ENCODE data around the gene GRK2.
"Not testable (repeated sequence)": the region's sequence is repeated elsewhere in the genome, so short reads cannot be mapped to it uniquely, and the experiment has no call there.

The GRK2 gene

GRCh38 chr11:67253872-67254624 lies 12.2 kb upstream of the GRK2 start:
- DNase-seq (ENCODE audit: low read depth in 2 of 2, low spot score in 1 of 2) = no peak

GRCh38 chr11:67254798-67255197 lies 11.5 kb upstream of the GRK2 start:
- no peak for DNase-seq (ENCODE audit: low read depth in 2 of 2, low spot score in 1 of 2)

DNA sequence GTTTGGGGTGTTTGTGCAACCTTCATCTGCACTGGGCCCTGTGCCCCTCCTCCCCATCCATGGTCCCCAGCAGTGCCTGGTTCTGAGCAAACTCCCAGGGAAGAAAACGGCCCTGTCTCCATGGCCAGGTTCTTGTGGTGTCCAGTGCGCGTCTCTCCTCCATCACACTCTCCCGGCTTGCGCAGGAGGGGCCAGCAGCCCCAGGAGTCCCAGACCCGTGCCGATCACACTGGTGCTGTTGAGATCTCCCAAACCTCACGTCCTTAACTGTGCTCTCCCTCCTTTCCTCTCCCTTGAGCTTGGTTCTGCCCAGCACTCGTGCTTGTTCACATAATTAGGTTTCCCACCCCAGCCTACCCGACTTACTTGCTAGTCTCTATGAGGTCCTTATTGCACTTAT lies 10.9 kb upstream of the GRK2 start:
- no peak for DNase-seq (ENCODE audit: low read depth in 2 of 2, low spot score in 1 of 2)

GRCh38 chr11:67255864-67256263 lies 10.4 kb upstream of the GRK2 start:
- DNase-seq (ENCODE audit: low read depth in 2 of 2, low spot score in 1 of 2) = no peak

DNA sequence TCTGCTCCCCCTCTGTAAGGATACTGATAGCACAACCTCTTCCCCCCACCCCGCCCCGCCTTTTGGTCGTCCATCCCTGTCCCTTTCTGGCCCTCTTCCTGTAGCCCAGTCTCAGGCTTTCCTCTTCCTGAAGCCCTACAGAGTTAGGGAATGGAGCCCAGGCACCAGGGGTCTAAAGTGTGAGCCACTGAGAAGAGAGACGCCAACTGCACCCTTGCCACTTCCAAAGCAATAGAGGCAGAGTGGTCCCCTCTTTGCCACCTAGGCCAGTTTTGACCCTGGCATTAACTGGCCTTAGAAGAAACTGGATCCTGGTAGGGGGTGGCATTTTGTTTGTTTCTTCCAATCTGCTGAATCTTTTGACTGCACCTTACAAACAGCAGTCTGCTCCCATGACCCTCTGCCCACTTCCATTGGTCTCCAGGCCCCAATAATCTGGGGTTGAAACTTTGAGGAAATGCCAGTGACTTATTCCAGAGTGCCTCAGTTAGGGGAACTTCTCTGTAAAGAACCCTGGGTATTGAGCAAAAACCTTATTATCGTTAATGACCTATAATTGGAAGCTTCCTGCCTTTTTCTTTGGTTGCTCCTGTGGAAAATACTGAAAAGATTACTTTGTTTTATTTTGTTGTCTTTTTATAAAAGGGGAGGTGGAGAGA lies 9.7 kb upstream of the GRK2 start:
- DNase-seq (ENCODE audit: low read depth in 2 of 2, low spot score in 1 of 2) = no peak

GRCh38 chr11:67260406-67260805 lies 5.9 kb upstream of the GRK2 start:
- no peak for DNase-seq (ENCODE audit: low read depth in 2 of 2, low spot score in 1 of 2)

- not testable (repeated sequence) for DNase-seq (ENCODE audit: low read depth in 2 of 2, low spot score in 1 of 2)
Observed at GRCh38 chr11:67260885-67261639, 5.2 kb upstream of the GRK2 start.

- no peak for DNase-seq (ENCODE audit: low read depth in 2 of 2, low spot score in 1 of 2)
Observed at GRCh38 chr11:67261640-67261945, 4.7 kb upstream of the GRK2 start.

- no peak for DNase-seq (ENCODE audit: low read depth in 2 of 2, low spot score in 1 of 2)
Observed at GRCh38 chr11:67261946-67262681, 4.2 kb upstream of the GRK2 start.

DNA sequence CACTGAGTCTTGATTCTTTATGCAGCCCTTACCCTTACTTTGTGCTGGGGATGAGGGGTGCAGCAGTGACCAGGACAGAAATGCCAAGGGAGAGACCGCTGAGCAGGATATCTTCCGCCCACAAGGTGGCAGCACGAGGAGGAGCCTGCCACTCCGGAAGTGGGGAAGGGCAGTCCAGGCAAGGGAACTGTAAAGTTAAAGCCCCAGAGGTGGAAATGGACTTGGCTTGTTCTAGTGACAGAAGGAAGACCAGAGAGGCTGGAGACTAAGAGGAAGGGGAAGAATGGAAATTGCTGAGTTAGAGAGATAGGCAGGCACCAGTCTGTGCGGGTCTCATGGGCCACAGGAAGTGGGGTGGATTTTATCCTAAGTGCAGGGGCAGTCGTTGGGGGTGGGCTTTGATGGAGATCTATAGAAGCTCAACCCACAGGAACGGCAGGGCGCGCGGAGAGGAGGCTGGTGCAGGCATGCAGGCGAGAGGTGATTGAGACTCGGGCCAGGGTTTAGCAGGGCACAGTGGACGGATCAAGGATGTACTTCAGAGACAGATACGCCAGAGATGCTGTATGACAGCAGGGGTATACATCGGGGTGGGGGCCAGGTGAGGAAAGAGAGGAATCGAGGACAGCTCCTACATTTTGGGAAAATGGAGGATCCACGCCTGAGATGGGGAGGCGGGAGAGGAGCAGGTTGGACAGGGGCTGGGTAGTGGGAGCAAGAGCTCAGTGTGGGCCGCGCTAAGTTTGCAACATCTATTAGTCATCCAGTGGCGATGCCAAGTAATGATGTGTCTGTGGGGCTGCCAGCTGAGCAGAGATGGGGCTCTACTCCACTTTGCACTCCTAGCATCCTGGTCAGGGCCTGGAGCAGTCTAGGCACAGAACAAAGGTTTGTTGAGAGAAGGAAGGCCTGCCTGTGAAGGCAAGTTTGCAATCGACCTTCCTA lies 3.3 kb upstream of the GRK2 start:
- DNase-seq (ENCODE audit: low read depth in 2 of 2, low spot score in 1 of 2) = no peak

DNA sequence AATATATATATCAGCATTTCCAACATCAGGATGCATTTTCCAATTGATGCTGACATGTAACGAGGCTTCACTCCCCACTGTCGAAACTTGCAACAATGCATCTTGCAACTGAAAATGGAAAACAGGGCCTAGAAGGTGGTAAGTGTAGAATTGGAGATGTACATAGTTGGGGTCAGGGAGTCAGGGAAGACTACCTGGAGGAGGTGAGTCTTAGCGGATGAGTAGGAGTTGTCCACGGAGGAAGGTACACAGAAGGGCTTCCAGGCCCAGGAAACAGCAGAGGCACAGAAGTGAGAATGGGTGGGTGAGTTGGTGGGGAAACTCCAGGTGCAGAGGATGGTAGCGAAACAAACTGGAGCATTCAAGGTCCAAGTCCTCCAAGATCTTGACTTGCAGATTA lies 2.0 kb upstream of the GRK2 start:
- no peak for DNase-seq (ENCODE audit: low read depth in 2 of 2, low spot score in 1 of 2)

DNA sequence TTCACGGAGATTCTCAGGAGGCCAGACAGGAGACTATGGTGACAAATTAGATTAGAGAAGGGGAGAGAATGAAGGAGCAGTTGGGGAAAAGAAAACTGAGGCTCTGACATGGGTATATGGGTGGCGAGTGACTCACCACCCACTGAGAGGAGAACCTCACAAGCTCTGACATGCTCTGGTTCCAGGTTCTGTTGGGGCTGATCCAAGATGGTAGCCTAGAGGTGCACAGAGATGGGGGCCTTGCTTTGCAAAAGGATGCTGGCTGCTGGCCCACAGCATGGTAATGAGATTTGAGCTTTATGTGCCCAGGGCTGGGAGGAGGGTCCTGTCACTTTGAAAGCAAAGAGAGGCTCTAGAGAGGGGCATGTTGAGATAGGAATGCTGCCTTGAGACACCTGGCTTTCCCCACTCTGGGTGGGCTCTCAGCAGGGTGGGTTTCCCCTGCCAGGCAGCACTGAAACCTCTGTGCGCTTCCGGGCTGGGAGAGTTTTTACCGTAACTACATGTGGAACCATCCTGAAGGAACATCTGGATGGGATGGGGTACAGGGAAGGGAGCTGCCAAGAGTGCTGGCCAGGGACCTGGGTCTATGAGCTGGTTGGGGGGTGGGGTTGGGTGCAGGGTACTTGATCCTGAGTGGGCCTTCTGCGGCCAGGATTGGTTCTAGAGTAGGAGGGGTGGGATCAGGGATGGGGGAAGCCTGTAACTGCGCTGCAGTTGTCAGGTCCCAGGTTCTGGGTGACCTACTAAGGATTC lies 1.2 kb upstream of the GRK2 start:
- DNase-seq (ENCODE audit: low read depth in 2 of 2, low spot score in 1 of 2) = no peak

GRCh38 chr11:67265633-67266448 lies 432 bp upstream of the GRK2 start:
- peak in 1 of 2 donors; percentile 52 for DNase-seq (ENCODE audit: low read depth in 2 of 2, low spot score in 1 of 2)

DNA sequence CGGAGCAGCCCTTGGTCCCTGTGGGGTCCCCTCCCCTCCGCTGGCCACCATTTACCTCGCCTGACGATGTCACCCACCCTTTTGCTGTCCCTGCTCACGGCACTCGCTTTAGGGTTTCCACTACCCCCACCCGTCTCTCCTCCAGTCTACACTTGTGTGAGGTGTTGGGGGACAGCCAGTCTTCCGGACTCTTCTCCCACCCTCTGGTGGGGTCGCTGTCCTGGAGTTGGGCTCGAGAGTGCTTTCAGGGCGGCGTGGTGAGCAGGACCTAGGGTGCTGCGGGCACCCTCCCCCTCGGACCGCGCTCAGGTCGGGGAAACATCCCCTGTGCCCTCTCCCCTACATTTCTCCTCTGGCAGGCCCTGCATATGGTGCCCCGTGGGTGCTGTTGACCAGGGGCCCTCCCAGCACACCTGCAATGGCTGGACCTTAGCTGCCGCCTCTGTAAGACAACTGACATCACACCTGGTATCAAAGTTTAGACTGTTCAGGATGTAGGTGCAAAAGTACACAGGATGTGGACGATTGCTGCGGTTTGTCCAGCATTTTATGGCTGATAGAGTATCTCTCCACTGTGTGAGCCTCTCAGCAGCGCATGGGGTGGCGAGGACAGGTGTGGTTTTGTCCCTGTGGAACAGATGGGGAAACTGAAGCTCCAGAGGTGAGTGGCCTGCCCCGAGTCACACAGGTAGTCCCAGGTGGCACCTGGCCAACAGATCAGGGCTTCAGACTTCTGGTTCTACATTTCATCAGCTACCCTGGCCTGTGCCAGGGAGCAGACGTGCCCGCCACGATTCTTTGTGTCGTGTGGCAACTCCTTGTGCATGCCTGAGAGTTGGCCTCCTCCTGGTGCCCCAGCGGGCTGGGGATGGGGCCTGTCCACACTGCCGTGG lies 1.2 kb downstream of the GRK2 start:
- DNase-seq (ENCODE audit: low read depth in 2 of 2, low spot score in 1 of 2) = no peak

DNA sequence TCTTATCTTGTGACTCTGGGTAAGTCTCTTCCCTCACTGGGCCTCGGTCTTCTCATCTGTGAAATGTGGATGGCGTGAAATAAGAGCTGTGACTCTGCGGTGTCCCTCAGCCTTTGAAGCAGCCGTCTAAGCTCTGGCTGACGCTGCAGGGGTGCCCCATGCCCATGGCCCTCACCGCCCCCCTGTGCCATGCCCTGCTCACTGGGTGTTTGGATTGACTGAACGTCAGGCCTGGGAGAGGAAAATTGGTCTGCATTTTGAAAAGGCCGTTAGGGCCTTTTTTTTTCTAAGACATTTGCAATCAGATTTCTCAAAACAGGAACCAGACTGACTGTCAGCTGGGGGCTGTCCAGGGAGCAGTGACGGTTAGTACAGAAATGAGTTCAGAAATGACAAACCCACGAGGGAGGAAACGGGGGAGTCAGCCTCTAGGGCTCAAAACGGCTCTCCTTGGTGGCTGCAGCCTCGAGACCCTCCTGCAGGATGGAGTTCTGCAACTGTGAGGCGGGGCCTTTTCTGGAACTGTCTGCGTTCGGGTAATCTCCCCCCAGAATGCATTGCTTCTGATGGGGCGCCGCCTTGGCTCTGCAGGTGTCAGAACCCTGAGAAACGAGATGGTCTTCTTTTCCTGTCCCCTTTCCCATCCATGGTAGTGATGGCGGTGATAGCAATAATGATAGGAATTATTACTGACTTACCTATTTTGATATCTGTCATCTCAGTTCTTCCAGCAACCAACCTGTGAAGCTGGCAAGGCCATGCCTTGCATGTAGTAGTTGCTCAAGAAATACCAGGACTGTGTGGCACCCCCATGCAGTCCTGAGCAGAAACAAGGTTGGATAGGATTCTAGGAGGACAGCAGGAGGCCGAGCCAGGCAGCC lies 2.0 kb downstream of the GRK2 start:
- DNase-seq (ENCODE audit: low read depth in 2 of 2, low spot score in 1 of 2) = no peak

DNA sequence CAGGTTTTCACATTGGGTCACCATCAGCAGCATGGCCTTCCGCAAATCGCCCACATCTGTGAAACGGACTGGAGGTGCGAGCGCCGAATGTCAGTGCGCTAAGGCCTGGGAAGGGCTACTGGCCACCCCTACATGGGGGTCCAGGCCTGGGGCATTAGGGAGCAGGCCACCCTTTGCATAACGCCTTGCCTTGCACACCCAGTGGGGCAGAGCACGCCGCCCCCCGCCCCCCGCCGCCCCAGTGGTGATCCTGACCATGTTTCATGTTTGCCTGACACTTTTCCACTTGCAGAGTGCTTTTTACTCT lies 2.6 kb downstream of the GRK2 start:
- no peak for DNase-seq (ENCODE audit: low read depth in 2 of 2, low spot score in 1 of 2)

Data from stimulated activated CD8-positive, alpha-beta memory T cell treated with anti-CD3 and anti-CD28 coated beads, Interleukin-4, amount 100 ng/mL, for 1 hour (primary cell).